ENCODE measurements around the gene CCDC51.

DNA sequence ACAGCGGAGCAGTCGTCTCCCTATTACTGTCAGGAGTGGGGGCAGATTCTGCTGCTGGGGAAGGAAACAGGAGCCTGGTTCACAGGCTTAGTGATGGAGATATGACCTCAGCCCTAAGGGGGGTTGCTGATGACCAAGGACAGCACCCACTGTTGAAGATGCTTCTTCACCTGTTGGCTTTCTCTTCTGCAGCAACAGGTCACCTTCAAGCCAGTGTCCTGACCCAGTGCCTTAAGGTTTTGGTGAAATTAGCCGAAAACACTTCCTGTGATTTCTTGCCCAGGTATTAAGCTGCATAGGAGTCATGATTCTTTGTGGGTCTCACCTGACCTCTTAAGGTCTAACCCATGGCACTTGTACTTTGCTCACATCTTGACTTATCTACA lies 20.6 kb upstream of the CCDC51 start:
- TF ChIP-seq, protein P1, sequence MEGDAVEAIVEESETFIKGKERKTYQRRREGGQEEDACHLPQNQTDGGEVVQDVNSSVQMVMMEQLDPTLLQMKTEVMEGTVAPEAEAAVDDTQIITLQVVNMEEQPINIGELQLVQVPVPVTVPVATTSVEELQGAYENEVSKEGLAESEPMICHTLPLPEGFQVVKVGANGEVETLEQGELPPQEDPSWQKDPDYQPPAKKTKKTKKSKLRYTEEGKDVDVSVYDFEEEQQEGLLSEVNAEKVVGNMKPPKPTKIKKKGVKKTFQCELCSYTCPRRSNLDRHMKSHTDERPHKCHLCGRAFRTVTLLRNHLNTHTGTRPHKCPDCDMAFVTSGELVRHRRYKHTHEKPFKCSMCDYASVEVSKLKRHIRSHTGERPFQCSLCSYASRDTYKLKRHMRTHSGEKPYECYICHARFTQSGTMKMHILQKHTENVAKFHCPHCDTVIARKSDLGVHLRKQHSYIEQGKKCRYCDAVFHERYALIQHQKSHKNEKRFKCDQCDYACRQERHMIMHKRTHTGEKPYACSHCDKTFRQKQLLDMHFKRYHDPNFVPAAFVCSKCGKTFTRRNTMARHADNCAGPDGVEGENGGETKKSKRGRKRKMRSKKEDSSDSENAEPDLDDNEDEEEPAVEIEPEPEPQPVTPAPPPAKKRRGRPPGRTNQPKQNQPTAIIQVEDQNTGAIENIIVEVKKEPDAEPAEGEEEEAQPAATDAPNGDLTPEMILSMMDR (IDR thresholded peaks at IDR 0.05; ENCODE audit: poor library complexity, severe bottlenecking), result no peak
- no peak for TF ChIP-seq EZH2 (IDR thresholded peaks at IDR 0.05; ENCODE audit: borderline replicate concordance, insufficient read depth, low read length, poor library complexity, severe bottlenecking)
- no peak for TF ChIP-seq MXI1 (conservative IDR thresholded peaks at IDR 0.05; ENCODE audit: poor library complexity, severe bottlenecking)
- TF ChIP-seq RAD21 (conservative IDR thresholded peaks at IDR 0.05), result no peak
